ENCODE measurements around the gene DCHS2.

The DCHS2 gene

DNA sequence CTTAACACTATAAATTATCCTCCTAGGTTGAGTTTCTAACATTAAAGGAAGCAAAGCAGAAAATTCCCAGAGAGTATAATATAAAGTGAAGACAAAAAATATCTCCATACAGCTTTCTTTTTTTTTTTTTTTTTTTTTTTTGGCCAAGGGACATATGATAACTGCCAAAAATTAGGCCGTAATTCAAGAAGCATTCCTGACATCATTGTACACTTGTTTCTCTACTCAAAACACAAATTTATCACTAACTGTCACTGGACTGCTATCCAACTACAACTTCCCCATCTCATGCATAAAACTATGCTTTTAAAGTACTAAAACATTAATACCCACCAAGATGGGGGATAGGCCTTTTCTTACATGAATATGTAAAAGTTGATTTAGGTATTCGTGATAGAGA lies 77.2 kb downstream of the DCHS2 start:
- TF ChIP-seq, protein P1, sequence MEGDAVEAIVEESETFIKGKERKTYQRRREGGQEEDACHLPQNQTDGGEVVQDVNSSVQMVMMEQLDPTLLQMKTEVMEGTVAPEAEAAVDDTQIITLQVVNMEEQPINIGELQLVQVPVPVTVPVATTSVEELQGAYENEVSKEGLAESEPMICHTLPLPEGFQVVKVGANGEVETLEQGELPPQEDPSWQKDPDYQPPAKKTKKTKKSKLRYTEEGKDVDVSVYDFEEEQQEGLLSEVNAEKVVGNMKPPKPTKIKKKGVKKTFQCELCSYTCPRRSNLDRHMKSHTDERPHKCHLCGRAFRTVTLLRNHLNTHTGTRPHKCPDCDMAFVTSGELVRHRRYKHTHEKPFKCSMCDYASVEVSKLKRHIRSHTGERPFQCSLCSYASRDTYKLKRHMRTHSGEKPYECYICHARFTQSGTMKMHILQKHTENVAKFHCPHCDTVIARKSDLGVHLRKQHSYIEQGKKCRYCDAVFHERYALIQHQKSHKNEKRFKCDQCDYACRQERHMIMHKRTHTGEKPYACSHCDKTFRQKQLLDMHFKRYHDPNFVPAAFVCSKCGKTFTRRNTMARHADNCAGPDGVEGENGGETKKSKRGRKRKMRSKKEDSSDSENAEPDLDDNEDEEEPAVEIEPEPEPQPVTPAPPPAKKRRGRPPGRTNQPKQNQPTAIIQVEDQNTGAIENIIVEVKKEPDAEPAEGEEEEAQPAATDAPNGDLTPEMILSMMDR (IDR thresholded peaks at IDR 0.05; ENCODE audit: low read depth, low read length, missing control alignments): no peak
- DNase-seq (ENCODE audit: low read depth): no peak
- no peak overlapping the region for H3K4me3 ChIP-seq (ENCODE audit: low read depth, low read length)

DNA sequence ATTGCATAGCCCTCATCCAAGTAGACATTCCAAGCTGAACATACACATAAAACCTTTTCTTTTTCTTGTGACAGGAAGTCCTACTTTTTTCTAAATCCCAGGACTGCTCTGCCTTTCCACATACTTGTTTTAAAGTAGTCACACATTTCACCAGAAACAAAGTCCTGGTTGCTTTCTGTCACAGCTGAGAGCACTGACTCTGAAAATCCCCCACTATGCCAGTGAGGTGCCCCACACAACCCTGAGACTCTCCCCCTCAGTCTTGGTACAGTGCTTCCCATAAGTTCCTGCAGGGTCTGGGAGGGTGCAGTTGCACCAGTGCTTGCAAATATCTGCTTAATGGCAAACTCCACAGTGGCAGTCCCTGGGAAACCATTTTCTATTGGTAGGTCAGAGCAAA lies 84.2 kb downstream of the DCHS2 start:
- TF ChIP-seq, protein P1 (IDR thresholded peaks at IDR 0.05; ENCODE audit: low read depth, low read length, missing control alignments): no peak
- no peak for DNase-seq (ENCODE audit: low read depth)
- H3K4me3 ChIP-seq (ENCODE audit: low read depth, low read length): no peak overlapping the region

- TF ChIP-seq, protein P1 (IDR thresholded peaks at IDR 0.05; ENCODE audit: low read depth, low read length, missing control alignments): no peak
- no peak overlapping the region for H3K4me3 ChIP-seq (ENCODE audit: low read depth, low read length)
- no peak for DNase-seq (ENCODE audit: low read depth)
Observed at GRCh38 chr4:154406018-154406795, 85.4 kb downstream of the DCHS2 start.

DNA sequence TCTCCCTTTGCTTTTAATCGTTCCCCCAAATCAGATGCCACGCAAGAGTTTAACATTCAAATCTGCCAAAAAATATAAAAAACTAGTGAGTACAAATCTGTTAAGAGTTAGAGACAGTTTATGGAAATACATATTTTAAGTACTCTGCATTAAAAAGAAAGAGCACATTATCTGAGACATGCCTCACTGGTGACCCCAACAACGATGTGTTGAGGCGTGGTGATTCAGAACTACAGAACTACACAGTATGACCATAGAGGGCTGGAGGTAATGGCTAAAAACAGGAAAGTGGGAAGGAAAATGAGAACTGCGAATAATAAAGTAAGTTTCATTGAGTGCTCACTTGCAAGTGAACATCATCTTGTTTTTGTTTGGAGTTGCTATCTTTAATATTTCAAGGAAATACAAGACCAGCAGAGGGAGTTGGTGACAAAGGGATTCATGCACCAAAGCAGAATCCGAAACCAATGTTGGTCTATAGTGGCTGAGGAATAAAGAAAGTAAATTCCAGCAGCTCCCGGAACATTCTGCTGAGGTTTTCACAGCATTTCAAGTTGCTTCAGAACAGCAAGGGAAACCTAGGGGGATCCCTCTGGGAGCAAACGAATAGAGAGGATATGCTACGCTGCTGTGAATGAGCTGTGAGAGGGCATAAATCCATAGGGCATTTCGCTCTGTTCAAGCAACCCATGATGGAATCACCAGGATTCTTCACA lies 92.2 kb downstream of the DCHS2 start:
- H3K4me3 ChIP-seq (ENCODE audit: low read depth, low read length): no peak overlapping the region
- DNase-seq (ENCODE audit: low read depth): no peak
- TF ChIP-seq, protein P1 (IDR thresholded peaks at IDR 0.05; ENCODE audit: low read depth, low read length, missing control alignments): no peak

- H3K4me3 ChIP-seq (ENCODE audit: low read depth, low read length): no peak overlapping the region
- TF ChIP-seq, protein P1 (IDR thresholded peaks at IDR 0.05; ENCODE audit: low read depth, low read length, missing control alignments): no peak
- DNase-seq (ENCODE audit: low read depth): no peak
Observed at GRCh38 chr4:154390324-154390723, 101.3 kb downstream of the DCHS2 start.

GRCh38 chr4:154389148-154389547 lies 102.5 kb downstream of the DCHS2 start:
- DNase-seq (ENCODE audit: low read depth): no peak
- TF ChIP-seq, protein P1 (IDR thresholded peaks at IDR 0.05; ENCODE audit: low read depth, low read length, missing control alignments): no peak
- H3K4me3 ChIP-seq (ENCODE audit: low read depth, low read length): no peak overlapping the region

Data from GM12864 (cell line).